HG03457 (cell line): ENCODE results near the gene ZNRF2.
A peak's percentile ranks its signal among the peaks of the same experiment; 100 is the strongest.

ENCODE experiments used
- ATAC-seq: cut with Tn5 transposase; IDR thresholded peaks from one replicate; pipeline ENCODE4 v1.9.1; 2021; ENCODE audit warnings: moderate number of reproducible peaks; ENCODE audit not compliant: unreplicated experiment

The ZNRF2 gene

DNA sequence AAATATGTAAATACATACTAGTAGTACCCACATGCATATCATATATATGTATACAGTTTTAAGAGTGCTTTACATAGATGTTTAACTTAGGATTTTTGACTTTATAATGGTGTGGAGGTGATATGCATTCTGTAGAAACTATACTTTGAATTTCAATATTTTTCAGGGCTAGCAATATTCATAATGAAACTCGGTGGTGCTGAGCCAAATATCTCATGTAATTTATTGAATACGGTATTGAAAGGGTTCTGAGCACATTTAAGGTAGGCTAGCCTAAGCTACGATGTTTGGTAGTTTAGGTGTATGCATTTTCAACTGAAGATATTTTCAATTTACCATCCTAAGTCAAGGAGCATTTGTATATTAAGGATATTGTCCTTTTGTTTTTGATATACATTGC lies 36.0 kb downstream of the ZNRF2 start:
- no peak for ATAC-seq

DNA sequence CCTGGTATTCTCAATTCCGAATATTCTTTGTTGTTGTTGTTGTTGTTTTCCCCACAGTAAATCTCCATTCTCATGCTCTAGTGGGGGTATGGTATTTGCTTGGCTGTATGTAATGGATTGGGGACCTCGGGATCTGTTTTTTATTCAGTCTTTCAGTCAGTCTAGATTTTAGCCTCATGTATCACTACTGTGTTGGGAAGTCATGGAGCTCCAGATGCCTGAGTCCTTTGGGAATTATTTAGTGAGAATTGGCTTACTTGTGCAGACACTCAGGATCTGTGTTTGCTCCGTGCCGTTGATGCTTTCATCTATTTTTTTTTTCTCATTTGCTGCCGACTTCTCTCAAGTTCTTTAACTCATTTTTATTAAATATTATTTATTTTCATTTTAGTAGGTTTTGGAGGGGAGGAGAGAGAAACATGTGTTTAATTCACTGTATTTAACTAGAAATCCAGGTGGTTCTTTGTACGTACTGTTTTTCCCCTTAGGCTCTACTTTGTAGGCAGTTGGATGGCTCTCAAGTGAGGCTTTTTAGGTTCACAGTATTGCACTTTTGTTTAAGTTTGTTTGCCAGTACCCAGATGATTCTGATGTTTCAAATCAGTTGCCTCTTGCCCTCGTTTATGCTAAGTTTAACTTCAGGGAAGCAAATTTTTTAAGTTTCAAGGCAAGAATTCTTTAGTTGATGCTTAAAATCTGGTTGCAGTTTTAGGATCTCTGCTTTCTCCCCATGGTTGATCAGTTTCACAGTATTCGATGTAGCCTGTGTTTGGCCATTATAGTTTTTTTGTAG lies 36.9 kb downstream of the ZNRF2 start:
- ATAC-seq, result no peak

GRCh38 chr7:30321882-30322192 lies 37.4 kb downstream of the ZNRF2 start:
- ATAC-seq, result no peak

GRCh38 chr7:30322271-30323005 lies 38.0 kb downstream of the ZNRF2 start:
- ATAC-seq, result peak; percentile 54

DNA sequence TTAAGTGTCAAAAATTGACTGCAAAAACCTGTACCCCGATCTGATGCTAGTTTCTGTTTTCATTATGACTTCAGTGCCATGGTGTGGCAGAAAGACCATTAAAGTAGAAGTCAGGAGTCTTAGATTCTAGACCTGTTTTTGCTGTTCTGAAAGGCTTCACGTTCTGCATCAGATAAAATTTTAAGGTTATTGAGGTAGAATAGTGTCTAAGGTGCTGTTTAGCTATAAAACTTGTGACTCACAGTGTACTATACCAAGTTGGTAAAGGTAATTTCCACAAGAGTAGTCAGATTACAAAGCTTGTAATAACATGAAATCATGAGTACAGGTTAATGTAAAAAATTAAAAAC lies 38.6 kb downstream of the ZNRF2 start:
- ATAC-seq, result peak; percentile 47

DNA sequence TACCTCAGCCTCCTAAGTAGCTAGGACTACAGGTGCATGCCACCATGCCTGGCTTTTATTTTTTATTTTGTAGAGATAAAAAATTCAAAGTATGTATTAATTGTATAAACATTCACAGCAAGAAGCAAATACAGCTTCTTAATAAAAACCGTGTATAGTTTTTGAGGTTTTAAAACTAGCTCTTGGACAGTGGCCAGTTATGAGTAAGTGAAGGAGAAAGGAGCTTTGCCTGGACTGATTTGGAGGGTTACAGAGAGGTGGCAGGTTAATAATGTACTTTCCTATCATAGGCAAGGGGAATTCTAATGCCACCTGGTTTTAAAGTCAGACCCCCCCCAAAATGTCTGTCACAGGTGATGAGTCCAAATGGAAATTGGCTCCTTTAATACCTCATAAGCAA lies 43.4 kb downstream of the ZNRF2 start:
- no peak for ATAC-seq

DNA sequence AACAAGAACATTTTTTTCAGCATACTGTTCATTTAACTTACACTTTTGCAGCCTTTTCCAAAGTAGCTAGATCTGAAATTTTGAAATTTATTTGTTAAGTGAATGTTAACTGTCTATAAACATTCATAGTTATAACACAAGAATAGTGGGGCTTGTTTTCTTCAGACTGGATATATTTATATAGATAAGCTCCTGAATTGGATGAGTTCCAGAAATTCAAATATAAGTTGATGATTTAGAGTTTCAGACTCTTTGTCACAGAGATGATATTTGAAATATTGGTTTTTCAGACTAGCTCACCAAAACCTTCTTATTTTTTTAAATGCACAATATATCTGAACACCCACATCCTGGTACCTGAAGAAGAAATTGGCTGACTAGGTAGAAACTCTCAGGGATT lies 44.0 kb downstream of the ZNRF2 start:
- ATAC-seq, result no peak

- ATAC-seq, result no peak
These were observed 45.3 kb downstream of the ZNRF2 start for GRCh38 chr7:30329716-30330115.

- ATAC-seq, result peak; percentile 86
These were observed 46.0 kb downstream of the ZNRF2 start for GRCh38 chr7:30330134-30331111.

DNA sequence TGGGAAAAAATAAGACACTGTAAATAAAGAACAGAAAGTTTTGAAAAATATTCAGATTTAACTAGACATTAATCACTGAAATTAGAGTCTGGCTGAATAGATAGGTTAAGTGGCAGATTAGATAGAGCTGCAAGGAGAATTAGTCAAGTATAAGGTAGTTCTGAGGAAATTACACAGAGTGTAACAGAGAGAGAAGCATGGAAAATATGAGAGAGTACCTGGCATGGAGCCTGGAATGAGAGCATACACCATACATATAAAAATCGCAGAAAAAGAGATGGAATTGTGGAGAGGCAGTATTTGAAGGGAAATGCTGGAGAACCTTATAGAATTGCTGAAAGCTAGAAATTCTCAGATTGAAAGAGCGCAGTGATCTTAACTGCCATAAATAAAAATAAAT lies 46.9 kb downstream of the ZNRF2 start:
- ATAC-seq, result no peak

GRCh38 chr7:30332549-30332948 lies 48.2 kb downstream of the ZNRF2 start:
- no peak for ATAC-seq

DNA sequence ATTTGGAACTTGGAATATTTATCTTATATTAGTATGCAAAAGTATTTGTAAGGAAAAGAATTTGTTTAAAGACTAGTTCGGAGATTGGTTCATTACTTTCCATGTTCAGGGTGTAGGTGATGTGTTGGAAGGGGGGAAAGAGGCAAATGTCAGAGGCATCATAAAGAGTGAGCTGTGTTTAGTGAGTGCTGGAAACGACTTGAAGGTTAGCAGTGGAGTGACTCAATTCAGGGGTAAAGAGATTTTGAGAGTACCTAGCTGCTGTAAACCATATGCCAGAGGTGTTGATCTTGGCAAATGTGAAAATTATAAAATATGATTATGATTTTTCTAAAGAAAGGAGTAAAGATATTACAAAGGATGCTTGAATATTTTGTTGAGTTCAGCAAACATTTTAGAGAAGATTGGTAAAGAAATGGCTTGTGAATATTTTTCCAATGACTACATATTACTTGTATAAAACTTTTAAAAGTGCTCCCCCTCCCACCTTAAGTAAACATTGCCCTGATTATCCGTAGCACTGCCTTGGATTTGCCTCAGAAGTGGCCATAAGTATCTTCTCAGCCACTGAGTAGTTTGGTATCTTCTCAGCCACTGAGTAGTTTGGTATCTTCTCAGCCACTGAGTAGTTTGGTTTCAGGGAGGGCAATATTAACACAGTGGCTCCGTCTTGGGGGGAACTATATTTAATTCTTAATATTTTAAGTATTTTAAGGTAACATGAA lies 51.5 kb downstream of the ZNRF2 start:
- ATAC-seq, result no peak

- ATAC-seq, result no peak
These were observed 60.1 kb downstream of the ZNRF2 start for GRCh38 chr7:30344513-30344912.

DNA sequence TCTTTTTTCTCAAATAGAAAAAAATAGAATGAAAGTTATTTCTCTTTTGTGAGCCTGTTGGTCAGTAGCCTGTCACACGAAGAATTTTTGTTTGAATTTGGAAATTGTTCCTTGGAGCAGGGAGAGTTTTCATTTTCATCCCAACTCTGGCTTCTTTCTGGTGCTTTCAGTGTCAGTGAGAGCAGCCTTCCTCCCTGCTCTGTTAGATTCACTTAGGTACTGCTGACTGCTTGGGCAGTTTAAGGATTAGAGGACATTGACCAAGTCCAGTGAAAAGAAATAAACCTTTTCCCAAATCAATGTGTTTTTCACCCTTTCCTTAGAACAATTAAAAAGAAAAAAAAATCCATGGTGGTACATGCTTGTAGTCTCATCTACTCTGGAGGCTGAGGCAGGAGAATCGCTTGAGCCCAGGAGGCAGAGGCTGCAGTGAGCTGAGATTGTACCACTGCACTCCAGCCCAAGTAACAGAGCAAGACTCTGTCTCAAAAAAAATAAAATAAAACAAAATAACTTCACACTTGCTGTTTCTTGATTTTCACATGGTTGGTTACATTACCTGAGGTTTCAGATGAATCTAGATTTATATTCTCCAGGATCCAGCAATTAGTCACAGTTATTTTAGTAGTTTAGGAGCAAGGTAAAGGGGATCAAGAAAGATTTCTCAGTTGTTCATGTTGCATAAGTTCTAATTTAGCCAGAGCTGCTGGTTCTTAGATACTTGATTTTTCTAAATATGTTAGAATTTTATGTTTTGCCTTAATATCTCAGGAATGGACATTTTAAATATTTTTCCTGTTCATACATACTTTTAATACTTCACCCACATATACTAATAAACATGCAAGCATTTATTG lies 63.1 kb downstream of the ZNRF2 start:
- peak; percentile 27 for ATAC-seq

GRCh38 chr7:30348083-30348560 lies 63.7 kb downstream of the ZNRF2 start:
- ATAC-seq, result peak; percentile 68

DNA sequence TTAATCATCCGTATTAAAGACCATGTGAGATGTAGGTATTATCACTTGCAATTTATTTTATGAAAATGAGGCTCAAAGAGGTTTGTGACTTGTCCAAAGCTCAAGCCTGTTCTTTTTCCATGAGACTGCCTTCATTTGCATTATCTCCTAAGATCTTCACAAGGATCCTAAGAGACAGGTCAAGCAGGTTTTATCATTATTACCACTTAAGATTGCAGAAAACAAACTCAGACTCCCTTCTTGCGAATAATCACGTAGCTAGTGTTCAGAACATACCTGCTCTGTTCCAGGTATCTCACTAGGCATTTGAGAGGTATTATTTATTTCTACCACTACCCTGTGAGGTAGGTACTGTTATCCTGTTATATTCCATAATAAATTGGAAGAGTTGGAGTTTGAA lies 64.8 kb downstream of the ZNRF2 start:
- ATAC-seq, result no peak

GRCh38 chr7:30349816-30350215 lies 65.4 kb downstream of the ZNRF2 start:
- ATAC-seq, result no peak

DNA sequence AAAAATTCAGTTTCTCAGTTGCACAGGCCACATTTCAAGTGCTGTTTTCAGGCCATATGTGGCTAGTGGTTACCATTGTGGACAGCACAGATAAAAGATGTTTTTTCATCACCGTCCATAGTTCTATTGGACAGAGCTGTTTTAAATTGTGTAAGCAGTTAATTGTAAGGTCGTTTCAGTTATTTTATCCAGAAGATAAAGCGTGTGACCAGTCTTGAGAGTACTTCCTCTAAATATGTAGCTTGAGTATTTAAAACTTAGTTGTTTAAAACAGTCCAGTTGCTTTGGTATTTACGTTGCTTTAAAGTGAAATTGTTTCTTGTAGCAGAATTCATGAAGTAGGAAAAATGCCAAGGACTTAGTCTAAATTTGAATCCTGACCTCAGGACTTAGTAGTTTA lies 66.9 kb downstream of the ZNRF2 start:
- no peak for ATAC-seq

GRCh38 chr7:30351724-30352123 lies 67.3 kb downstream of the ZNRF2 start:
- no peak for ATAC-seq

GRCh38 chr7:30352169-30352568 lies 67.8 kb downstream of the ZNRF2 start:
- no peak for ATAC-seq
